Testis (tissue), 3 donors: ENCODE results near the gene YY1. TPM values are rescaled to one million over a fixed set of nuclear protein-coding genes. Genes with fewer than 3 reads are reported as not detected.

Source experiments
- DNase-seq: peaks from one replicate; pipeline ENCODE4 v3.0.0-alpha.2; 2019
- H3K27ac ChIP-seq, 2 donors: fragments of 200-600 bp; sonication (generic); one replicate each; pipeline ENCODE4 v1.5.1; 2019
- H3K27me3 ChIP-seq: fragments of 200-600 bp; sonication (generic); one replicate; pipeline ENCODE4 v1.5.1; 2019
- H3K36me3 ChIP-seq: fragments of 200-600 bp; sonication (generic); one replicate; pipeline ENCODE4 v1.5.1; 2017; ENCODE audit warnings: low read depth; ENCODE audit errors: missing control alignments
- H3K4me1 ChIP-seq: fragments of 200-600 bp; sonication (generic); one replicate; pipeline ENCODE4 v1.5.1; 2019
- H3K4me3 ChIP-seq, 2 donors: fragments of 200-600 bp; sonication (generic); one replicate each; pipeline ENCODE4 v1.5.1; 2017 to 2019
- H3K9me3 ChIP-seq: fragments of 200-600 bp; sonication (generic); one replicate; pipeline ENCODE4 v1.5.1; 2017
- CTCF ChIP-seq, 3 experiments: fragments of 450-650 bp in 2 of 3; fragments of 200-600 bp in 1 of 3; sonication (generic) in 1 of 3; IDR thresholded peaks; one replicate each; pipeline ENCODE4 v1.5.1; 2016 to 2019; ENCODE audit warnings: antibody characterized with exemption in 3 of 3, mild to moderate bottlenecking in 2 of 3, moderate library complexity in 1 of 3
- POLR2A ChIP-seq: fragments of 450-650 bp; IDR thresholded peaks from one replicate; pipeline ENCODE4 v1.6.1; 2017; ENCODE audit warnings: antibody characterized with exemption, mild to moderate bottlenecking, moderate library complexity
- WGBS, 2 donors: methylation state at CpG; one replicate each; pipeline ENCODE4 v1.1.5; 2018; 5-methylcytosine and 5-hydroxymethylcytosine counted together
- intact Hi-C: fragments of 100-400 bp; cut with DNase I; formaldehyde crosslinking; loops from one replicate; pipeline ENCODE4 v1.15.1; 2023; ENCODE audit warnings: low total_unique reads
- polyA plus RNA-seq: library from polyadenylated mRNA; stranded (reverse); fragments of 350-450 nt; fragmentation: Illumina TruSeq; extraction: RNeasy Lipid Tissue Mini Kit (QIAGEN cat#74804); gene quantifications from one replicate; pipeline ENCODE4 v1.2.3, GENCODE V29; 2014; ENCODE audit warnings: low read depth, low replicate concordance; ENCODE audit not compliant: insufficient read depth
- total RNA-seq, 2 donors: library from RNA; depleted of rRNA; stranded (reverse); fragments of >200 nt; gene quantifications; one replicate each; pipeline ENCODE4 v1.2.3, GENCODE V29; 2016

YY1 gene
- total and polyA plus RNA-seq, 3 donors from 2014 or later, result 58.1 to 74.2 (median 68.2) TPM

- DNase-seq, result no peak
- TF ChIP-seq POLR2A (no peak), CTCF (IDR thresholded peaks at IDR 0.05) (no peak)
- Histone ChIP-seq H3K9me3 (no peaks in the 10 kb centered on the region), H3K4me3 (no peak overlapping the region), H3K27ac (no peak overlapping the region), H3K4me1 (peaks cover 7% of the 10 kb centered on the region), H3K36me3 (no peaks in the 10 kb centered on the region), H3K27me3 (no peaks in the 10 kb centered on the region)
- intact Hi-C loops, result no loop called here
- 84% methylated on average over 22 to 26 of the region's 26 CpGs for WGBS, 2 donors
Measured at GRCh38 chr14:100313464-100314230, 74.7 kb downstream of the YY1 start.

- intact Hi-C loops, result no loop called here
- H3K4me3 ChIP-seq, result no peak overlapping the region
- no peaks in the 10 kb centered on the region for H3K4me1 ChIP-seq
- no peak overlapping the region for H3K27ac ChIP-seq
- WGBS, 2 donors, result 87 to 95% methylated on average over 6 of the region's 6 CpGs
- no peaks in the 10 kb centered on the region for H3K9me3 ChIP-seq
- no peak for DNase-seq
- H3K36me3 ChIP-seq, result no peaks in the 10 kb centered on the region
- TF ChIP-seq POLR2A (no peak), CTCF (IDR thresholded peaks at IDR 0.05) (no peak)
- no peaks in the 10 kb centered on the region for H3K27me3 ChIP-seq
Measured at GRCh38 chr14:100314724-100315123, 75.8 kb downstream of the YY1 start.

GRCh38 chr14:100317389-100317788 lies 78.4 kb downstream of the YY1 start:
- no peaks in the 10 kb centered on the region for H3K27me3 ChIP-seq
- peak overlapping the region in 1 of 2 donors; percentile 27 for H3K27ac ChIP-seq
- H3K9me3 ChIP-seq, result no peaks in the 10 kb centered on the region
- WGBS, 2 donors, result 78 to 82% methylated on average over 3 to 6 of the region's 6 CpGs
- intact Hi-C loops, result no loop called here
- no peaks in the 10 kb centered on the region for H3K36me3 ChIP-seq
- H3K4me3 ChIP-seq, result peak overlapping the region in 1 of 2 donors; percentile 39
- DNase-seq, result no peak
- TF ChIP-seq POLR2A (no peak), CTCF (IDR thresholded peaks at IDR 0.05) (no peak)
- H3K4me1 ChIP-seq, result no peaks in the 10 kb centered on the region

- intact Hi-C loops, result no loop called here
- Histone ChIP-seq H3K9me3 (no peaks in the 10 kb centered on the region), H3K4me3 (peak overlapping the region; percentile 36 to 39), H3K36me3 (no peaks in the 10 kb centered on the region), H3K4me1 (no peaks in the 10 kb centered on the region), H3K27ac (peak overlapping the region; percentile 27 to 76), H3K27me3 (no peaks in the 10 kb centered on the region)
- WGBS, 2 donors, result 20 to 23% methylated on average over 19 to 40 of the region's 40 CpGs
- DNase-seq, result peak; percentile 81
- TF ChIP-seq CTCF (IDR thresholded peaks at IDR 0.05), result peak; percentile 73 to 86 (median 74)
- TF ChIP-seq POLR2A, result no peak
Measured at GRCh38 chr14:100317912-100318808, 79.2 kb downstream of the YY1 start.
